Measurements from ENCODE around the gene GMPPA.

GRCh38 chr2:219490600-219491130, 8.0 kb upstream of the GMPPA start:
- TF ChIP-seq RAD21 (CRISPR knock-in tag; conservative IDR thresholded peaks at IDR 0.05 in 1 of 2, IDR thresholded peaks at IDR 0.05 in 1 of 2) = no peak
- no peak for TF ChIP-seq EZH2 (IDR thresholded peaks at IDR 0.05; ENCODE audit: borderline replicate concordance, low read depth, low read length)
- no peak for TF ChIP-seq ERF (CRISPR knock-in tag; IDR thresholded peaks at IDR 0.05)
- no peak for TF ChIP-seq EP300 (IDR thresholded peaks at IDR 0.05; ENCODE audit: low read length)
- no peak for TF ChIP-seq PTTG1 (tag; IDR thresholded peaks at IDR 0.05; ENCODE audit: low read depth)
- TF ChIP-seq ZSCAN32 (CRISPR knock-in tag; IDR thresholded peaks at IDR 0.05) = no peak
- no peak for TF ChIP-seq ZC3H11A (IDR thresholded peaks at IDR 0.05; ENCODE audit: low read depth, low read length)

Measured in K562 (cell line).